NCI-H2196 (cell line): ENCODE results near the gene KRT4.

Experiments
- DNase-seq: peaks from one replicate; lab custom pipeline; 2025; ENCODE audit not compliant: unreplicated experiment; lab: John Stamatoyannopoulos, UW

KRT4 gene

GRCh38 chr12:52822771-52823510, 9.0 kb upstream of the KRT4 start:
- no peak for DNase-seq

GRCh38 chr12:52821826-52822660, 8.1 kb upstream of the KRT4 start:
- no peak for DNase-seq

GRCh38 chr12:52821071-52821730, 7.3 kb upstream of the KRT4 start:
- DNase-seq, result no peak

GRCh38 chr12:52820521-52820920, 6.6 kb upstream of the KRT4 start:
- DNase-seq, result no peak

- no peak for DNase-seq
These were observed 6.0 kb upstream of the KRT4 start for GRCh38 chr12:52819731-52820510.

- no peak for DNase-seq
These were observed 5.0 kb upstream of the KRT4 start for GRCh38 chr12:52818887-52819420.

GRCh38 chr12:52818388-52818787, 4.5 kb upstream of the KRT4 start:
- DNase-seq, result no peak

GRCh38 chr12:52817699-52818238, 3.9 kb upstream of the KRT4 start:
- no peak for DNase-seq

GRCh38 chr12:52817003-52817698, 3.2 kb upstream of the KRT4 start:
- no peak for DNase-seq

GRCh38 chr12:52815676-52816588, 2.0 kb upstream of the KRT4 start:
- no peak for DNase-seq

- no peak for DNase-seq
These were observed 1.2 kb upstream of the KRT4 start for GRCh38 chr12:52815161-52815560.

GRCh38 chr12:52814710-52815155, 817 bp upstream of the KRT4 start:
- no peak for DNase-seq

- DNase-seq, result no peak
These were observed 605 bp downstream of the KRT4 start for GRCh38 chr12:52813203-52813819.

- no peak for DNase-seq
These were observed 1.2 kb downstream of the KRT4 start for GRCh38 chr12:52812749-52813148.

GRCh38 chr12:52812073-52812400, 1.9 kb downstream of the KRT4 start:
- DNase-seq, result no peak

GRCh38 chr12:52811191-52812072, 2.5 kb downstream of the KRT4 start:
- no peak for DNase-seq

GRCh38 chr12:52810554-52810953, 3.4 kb downstream of the KRT4 start:
- DNase-seq, result no peak

- no peak for DNase-seq
These were observed 4.8 kb downstream of the KRT4 start for GRCh38 chr12:52809166-52809565.
